Liver (tissue), 9 donors: Measurements from ENCODE around the gene PDLIM7. TPM values are rescaled to one million over a fixed set of nuclear protein-coding genes. Genes with fewer than 3 reads are reported as not detected.

Experiments
- DNase-seq: peaks from one replicate; pipeline ENCODE4 v3.0.0-alpha.2; 2017; ENCODE audit warnings: low spot score
- H3K27ac ChIP-seq, 2 donors: one replicate each; pipeline ENCODE4 v1.7.0; 2013; ENCODE audit warnings: inconsistent platforms in 2 of 2, low read length in 2 of 2, control low read depth in 1 of 2, low read depth in 1 of 2, mild to moderate bottlenecking in 1 of 2
- H3K27me3 ChIP-seq, 4 donors: one replicate each; pipeline versions ENCODE4 v1.6.1 to v1.7.0; 2013; ENCODE audit warnings: low read length in 3 of 4, inconsistent platforms in 1 of 4, mild to moderate bottlenecking in 1 of 4, moderate library complexity in 1 of 4; ENCODE audit not compliant: control insufficient read depth in 4 of 4, insufficient read depth in 4 of 4
- H3K36me3 ChIP-seq, 4 donors: one replicate each; pipeline versions ENCODE4 v1.6.1 to v1.7.0; 2013; ENCODE audit warnings: low read length in 3 of 4, mild to moderate bottlenecking in 3 of 4, low read depth in 1 of 4, moderate library complexity in 1 of 4; ENCODE audit not compliant: control insufficient read depth in 4 of 4, insufficient read depth in 3 of 4
- H3K4me1 ChIP-seq, 4 donors: one replicate each; pipeline versions ENCODE4 v1.6.1 to v1.7.0; 2013; ENCODE audit warnings: low read length in 3 of 4, mild to moderate bottlenecking in 3 of 4, moderate library complexity in 1 of 4; ENCODE audit not compliant: control insufficient read depth in 4 of 4, insufficient read depth in 4 of 4
- H3K4me3 ChIP-seq, 3 donors: one replicate each; pipeline versions ENCODE4 v1.6.1 to v1.7.0; 2013; ENCODE audit warnings: low read length in 3 of 3, control low read depth in 1 of 3, low read depth in 1 of 3, mild to moderate bottlenecking in 1 of 3
- H3K9ac ChIP-seq, 2 donors: one replicate each; pipeline ENCODE4 v1.7.0; 2013; ENCODE audit warnings: low read length in 2 of 2, mild to moderate bottlenecking in 2 of 2, moderate library complexity in 2 of 2, control low read depth in 1 of 2, low read depth in 1 of 2
- H3K9me3 ChIP-seq, 4 donors: one replicate each; pipeline versions ENCODE4 v1.6.1 to v1.7.0; 2013; ENCODE audit warnings: low read length in 3 of 4; ENCODE audit not compliant: control insufficient read depth in 4 of 4
- ATF3 ChIP-seq: IDR thresholded peaks from 2 replicates; pipeline ENCODE4 v1.6.1; 2016; ENCODE audit warnings: antibody characterized with exemption
- CTCF ChIP-seq: fragments of 150-350 bp; IDR thresholded peaks from 2 replicates; pipeline ENCODE4 v1.5.1; 2017; ENCODE audit warnings: improper control_type of control experiment, low read depth, low read length; ENCODE audit not compliant: missing input control
- EGR1 ChIP-seq, 2 donors: IDR thresholded peaks; 2 replicates each; pipeline ENCODE4 v1.6.1; 2016 to 2018; ENCODE audit warnings: antibody characterized with exemption in 2 of 2, low read depth in 2 of 2
- FOXA1 ChIP-seq: IDR thresholded peaks from 2 replicates; pipeline ENCODE4 v1.6.1; 2016; ENCODE audit warnings: antibody characterized with exemption
- FOXA2 ChIP-seq: IDR thresholded peaks from 2 replicates; pipeline ENCODE4 v1.6.1; 2016; ENCODE audit warnings: antibody characterized with exemption
- GABPA ChIP-seq, 2 donors: IDR thresholded peaks in 1 of 2; conservative IDR thresholded peaks in 1 of 2; 2 replicates each; pipeline ENCODE4 v1.6.1; 2016; ENCODE audit warnings: antibody characterized with exemption in 2 of 2, mild to moderate bottlenecking in 1 of 2, moderate library complexity in 1 of 2
- HNF4A ChIP-seq, 2 donors: conservative IDR thresholded peaks; 2 replicates each; pipeline ENCODE4 v1.6.1; 2016; ENCODE audit warnings: antibody characterized with exemption in 2 of 2, mild to moderate bottlenecking in 2 of 2
- HNF4G ChIP-seq: IDR thresholded peaks from 2 replicates; pipeline ENCODE4 v1.6.1; 2016; ENCODE audit warnings: antibody characterized with exemption
- JUND ChIP-seq, 2 donors: IDR thresholded peaks; 2 replicates each; pipeline ENCODE4 v1.6.1; 2016; ENCODE audit warnings: antibody characterized with exemption in 2 of 2
- NR2F2 ChIP-seq: IDR thresholded peaks from 2 replicates; pipeline ENCODE4 v1.6.1; 2016; ENCODE audit warnings: antibody characterized with exemption
- RAD21 ChIP-seq, 2 donors: IDR thresholded peaks; 2 replicates each; pipeline ENCODE4 v1.6.1; 2016; ENCODE audit warnings: antibody characterized with exemption in 2 of 2, mild to moderate bottlenecking in 2 of 2
- RXRA ChIP-seq, 2 donors: IDR thresholded peaks; 2 replicates each; pipeline ENCODE4 v1.6.1; 2017 to 2018; ENCODE audit warnings: antibody characterized with exemption in 2 of 2, mild to moderate bottlenecking in 1 of 2
- SP1 ChIP-seq: IDR thresholded peaks from 2 replicates; pipeline ENCODE4 v1.6.1; 2018; ENCODE audit warnings: antibody characterized with exemption, mild to moderate bottlenecking
- TAF1 ChIP-seq: conservative IDR thresholded peaks from 2 replicates; pipeline ENCODE4 v1.6.1; 2016; ENCODE audit warnings: antibody characterized with exemption, mild to moderate bottlenecking
- YY1 ChIP-seq: IDR thresholded peaks from 2 replicates; pipeline ENCODE4 v1.6.1; 2016; ENCODE audit warnings: antibody characterized with exemption, mild to moderate bottlenecking
- ZBTB33 ChIP-seq: IDR thresholded peaks from 2 replicates; pipeline ENCODE4 v1.6.1; 2016; ENCODE audit warnings: antibody characterized with exemption
- WGBS: extraction: QIAGEN DNeasy Blood & Tissue Kit; methylation state at CpG from one replicate; pipeline ENCODE4 v1.1.7; 2013; 5-methylcytosine and 5-hydroxymethylcytosine counted together
- polyA plus RNA-seq, 2 donors: library from polyadenylated mRNA; stranded (reverse) in 1 of 2; unstranded in 1 of 2; fragments of 200-250 nt in 1 of 2; fragments of >200 nt in 1 of 2; fragmentation: Nextera tagmentation in 1 of 2; extraction: Ambion mirVana in 1 of 2; gene quantifications; one replicate each; pipeline versions ENCODE4 v1.2.1 to v1.2.3, GENCODE V29; 2013 to 2015
- total RNA-seq, 2 donors: library from RNA; depleted of rRNA; stranded (reverse); fragments of >200 nt; gene quantifications; one replicate each; pipeline ENCODE4 v1.2.3, GENCODE V29; 2014
- TF ChIP-seq, protein P1 (sequence below): IDR thresholded peaks from 2 replicates; pipeline ENCODE4 v1.6.1; 2016; ENCODE audit warnings: antibody characterized with exemption, mild to moderate bottlenecking
- TF ChIP-seq, protein P2 (sequence below): IDR thresholded peaks from 2 replicates; pipeline ENCODE4 v1.6.1; 2016; ENCODE audit warnings: antibody characterized with exemption
- donor health status: healthy.
- donor health status: healthy.
- donor health status: healthy.
- donor health status: healthy.
- donor health status: healthy.

Gene PDLIM7
- total and polyA plus RNA-seq, 4 donors = 5.5 to 36.0 (median 8.5) TPM

GRCh38 chr5:177466861-177467260 lies 30.5 kb downstream of the PDLIM7 start:
- Histone ChIP-seq H3K9me3 (no peaks in the 10 kb centered on the region), H3K27me3 (no peaks in the 10 kb centered on the region), H3K36me3 (no peaks in the 10 kb centered on the region), H3K27ac (no peak overlapping the region), H3K4me3 (no peak overlapping the region), H3K9ac (no peak overlapping the region), H3K4me1 (no peaks in the 10 kb centered on the region)
- TF ChIP-seq, protein P1, sequence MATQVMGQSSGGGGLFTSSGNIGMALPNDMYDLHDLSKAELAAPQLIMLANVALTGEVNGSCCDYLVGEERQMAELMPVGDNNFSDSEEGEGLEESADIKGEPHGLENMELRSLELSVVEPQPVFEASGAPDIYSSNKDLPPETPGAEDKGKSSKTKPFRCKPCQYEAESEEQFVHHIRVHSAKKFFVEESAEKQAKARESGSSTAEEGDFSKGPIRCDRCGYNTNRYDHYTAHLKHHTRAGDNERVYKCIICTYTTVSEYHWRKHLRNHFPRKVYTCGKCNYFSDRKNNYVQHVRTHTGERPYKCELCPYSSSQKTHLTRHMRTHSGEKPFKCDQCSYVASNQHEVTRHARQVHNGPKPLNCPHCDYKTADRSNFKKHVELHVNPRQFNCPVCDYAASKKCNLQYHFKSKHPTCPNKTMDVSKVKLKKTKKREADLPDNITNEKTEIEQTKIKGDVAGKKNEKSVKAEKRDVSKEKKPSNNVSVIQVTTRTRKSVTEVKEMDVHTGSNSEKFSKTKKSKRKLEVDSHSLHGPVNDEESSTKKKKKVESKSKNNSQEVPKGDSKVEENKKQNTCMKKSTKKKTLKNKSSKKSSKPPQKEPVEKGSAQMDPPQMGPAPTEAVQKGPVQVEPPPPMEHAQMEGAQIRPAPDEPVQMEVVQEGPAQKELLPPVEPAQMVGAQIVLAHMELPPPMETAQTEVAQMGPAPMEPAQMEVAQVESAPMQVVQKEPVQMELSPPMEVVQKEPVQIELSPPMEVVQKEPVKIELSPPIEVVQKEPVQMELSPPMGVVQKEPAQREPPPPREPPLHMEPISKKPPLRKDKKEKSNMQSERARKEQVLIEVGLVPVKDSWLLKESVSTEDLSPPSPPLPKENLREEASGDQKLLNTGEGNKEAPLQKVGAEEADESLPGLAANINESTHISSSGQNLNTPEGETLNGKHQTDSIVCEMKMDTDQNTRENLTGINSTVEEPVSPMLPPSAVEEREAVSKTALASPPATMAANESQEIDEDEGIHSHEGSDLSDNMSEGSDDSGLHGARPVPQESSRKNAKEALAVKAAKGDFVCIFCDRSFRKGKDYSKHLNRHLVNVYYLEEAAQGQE = no peak
- no peak for TF ChIP-seq RAD21 (IDR thresholded peaks at IDR 0.05)
- no peak for TF ChIP-seq TAF1
- no peak for TF ChIP-seq FOXA1
- no peak for TF ChIP-seq ZBTB33
- TF ChIP-seq YY1 = no peak
- TF ChIP-seq GABPA (IDR thresholded peaks at IDR 0.05 in 1 of 2, conservative IDR thresholded peaks at IDR 0.05 in 1 of 2) = no peak
- no peak for TF ChIP-seq NR2F2
- no peak for TF ChIP-seq HNF4G
- no peak for TF ChIP-seq ATF3
- no peak for TF ChIP-seq EGR1 (IDR thresholded peaks at IDR 0.05; ENCODE audit: low read depth in 2 of 2)
- no peak for TF ChIP-seq SP1
- no peak for TF ChIP-seq JUND (IDR thresholded peaks at IDR 0.05)
- TF ChIP-seq FOXA2 = no peak
- TF ChIP-seq, protein P2, sequence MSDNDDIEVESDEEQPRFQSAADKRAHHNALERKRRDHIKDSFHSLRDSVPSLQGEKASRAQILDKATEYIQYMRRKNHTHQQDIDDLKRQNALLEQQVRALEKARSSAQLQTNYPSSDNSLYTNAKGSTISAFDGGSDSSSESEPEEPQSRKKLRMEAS = no peak
- TF ChIP-seq HNF4A (conservative IDR thresholded peaks at IDR 0.05) = no peak
- TF ChIP-seq RXRA (IDR thresholded peaks at IDR 0.05) = no peak
- TF ChIP-seq CTCF = no peak
- 93% methylated on average over 25 of the region's 25 CpGs for WGBS
- no peak for DNase-seq

DNA sequence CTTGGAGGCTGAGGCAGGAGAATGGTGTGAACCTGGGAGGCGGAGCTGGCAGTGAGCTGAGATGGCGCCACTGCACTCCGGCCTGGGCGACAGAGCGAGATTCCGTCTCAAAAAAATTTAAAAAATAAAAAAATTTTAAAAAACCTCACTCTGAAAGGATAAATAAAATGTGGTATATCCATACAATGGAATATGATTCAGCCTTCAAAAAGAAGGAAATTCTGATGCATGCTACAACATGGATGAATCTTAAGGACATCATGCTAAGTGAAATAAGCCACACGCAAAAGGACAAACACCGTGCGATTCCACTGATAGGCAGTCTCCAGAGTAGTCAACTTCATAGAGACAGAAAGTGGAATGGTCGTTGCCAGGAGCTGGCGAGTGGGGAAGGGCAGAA lies 32.4 kb downstream of the PDLIM7 start:
- Histone ChIP-seq H3K4me3 (no peak overlapping the region), H3K36me3 (no peaks in the 10 kb centered on the region), H3K27ac (no peak overlapping the region), H3K4me1 (no peaks in the 10 kb centered on the region), H3K27me3 (no peaks in the 10 kb centered on the region), H3K9ac (no peak overlapping the region), H3K9me3 (no peaks in the 10 kb centered on the region)
- TF ChIP-seq YY1 (no peak), HNF4G (no peak), NR2F2 (no peak), RXRA (IDR thresholded peaks at IDR 0.05) (no peak), FOXA2 (no peak), RAD21 (IDR thresholded peaks at IDR 0.05) (no peak), TAF1 (no peak), EGR1 (IDR thresholded peaks at IDR 0.05; ENCODE audit: low read depth in 2 of 2) (no peak), ATF3 (no peak), FOXA1 (no peak), SP1 (no peak), GABPA (IDR thresholded peaks at IDR 0.05 in 1 of 2, conservative IDR thresholded peaks at IDR 0.05 in 1 of 2) (no peak)
- TF ChIP-seq, protein P2 = no peak
- TF ChIP-seq, protein P1 = no peak
- 91% methylated on average over 11 of the region's 11 CpGs for WGBS
- DNase-seq = no peak
